ENCODE data around the gene HSPB6. TPM values are rescaled to one million over a fixed set of nuclear protein-coding genes. Genes with fewer than 3 reads are reported as not detected.
"Not testable (repeated sequence)": the region's sequence is repeated elsewhere in the genome, so short reads cannot be mapped to it uniquely, and the experiment has no call there.

The HSPB6 gene
- total RNA-seq, 1 donor: 297 TPM

DNA sequence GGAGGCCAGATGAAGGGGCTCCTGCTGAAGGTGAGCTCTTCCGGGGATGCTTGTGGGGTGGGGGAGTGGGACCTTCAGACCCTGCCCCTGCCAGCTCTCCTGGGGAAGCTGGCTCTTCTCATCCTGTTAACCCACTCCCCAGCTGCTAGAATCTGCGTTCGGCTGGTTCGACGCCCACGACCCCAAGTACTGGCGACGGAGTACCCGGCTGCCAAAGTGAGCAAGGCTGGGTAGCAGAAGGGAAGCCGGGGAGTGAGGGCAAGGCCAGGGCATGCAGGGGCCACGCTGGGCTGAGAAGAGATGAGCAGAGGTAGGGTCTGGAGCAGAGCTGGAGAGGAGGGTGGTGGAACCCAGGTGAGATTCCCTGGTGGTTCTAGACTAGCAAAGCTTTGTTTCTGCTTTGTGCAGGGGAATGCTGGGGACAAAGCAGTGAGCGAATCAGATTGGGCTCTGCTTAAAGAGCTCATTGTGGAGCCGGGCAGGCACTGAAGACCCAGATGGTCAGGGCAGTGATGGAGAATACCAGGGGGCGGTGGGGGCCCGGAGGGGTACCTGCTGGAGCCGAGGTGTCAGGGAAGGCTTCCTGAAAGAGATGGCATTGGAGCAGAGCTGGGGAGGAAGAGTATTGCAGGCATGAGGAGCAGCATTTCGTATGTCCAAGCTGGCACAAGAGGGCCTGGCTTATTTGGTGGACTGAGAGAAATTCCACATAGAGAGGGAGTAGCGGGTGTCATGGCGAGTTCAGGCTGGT lies 28.7 kb downstream of the HSPB6 start:
- no peak for DNase-seq (ENCODE audit: low read depth)
- H3K4me3 ChIP-seq (ENCODE audit: low read depth, low read length): no peak overlapping the region
- TF ChIP-seq, protein P1, sequence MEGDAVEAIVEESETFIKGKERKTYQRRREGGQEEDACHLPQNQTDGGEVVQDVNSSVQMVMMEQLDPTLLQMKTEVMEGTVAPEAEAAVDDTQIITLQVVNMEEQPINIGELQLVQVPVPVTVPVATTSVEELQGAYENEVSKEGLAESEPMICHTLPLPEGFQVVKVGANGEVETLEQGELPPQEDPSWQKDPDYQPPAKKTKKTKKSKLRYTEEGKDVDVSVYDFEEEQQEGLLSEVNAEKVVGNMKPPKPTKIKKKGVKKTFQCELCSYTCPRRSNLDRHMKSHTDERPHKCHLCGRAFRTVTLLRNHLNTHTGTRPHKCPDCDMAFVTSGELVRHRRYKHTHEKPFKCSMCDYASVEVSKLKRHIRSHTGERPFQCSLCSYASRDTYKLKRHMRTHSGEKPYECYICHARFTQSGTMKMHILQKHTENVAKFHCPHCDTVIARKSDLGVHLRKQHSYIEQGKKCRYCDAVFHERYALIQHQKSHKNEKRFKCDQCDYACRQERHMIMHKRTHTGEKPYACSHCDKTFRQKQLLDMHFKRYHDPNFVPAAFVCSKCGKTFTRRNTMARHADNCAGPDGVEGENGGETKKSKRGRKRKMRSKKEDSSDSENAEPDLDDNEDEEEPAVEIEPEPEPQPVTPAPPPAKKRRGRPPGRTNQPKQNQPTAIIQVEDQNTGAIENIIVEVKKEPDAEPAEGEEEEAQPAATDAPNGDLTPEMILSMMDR (IDR thresholded peaks at IDR 0.05; ENCODE audit: insufficient read depth, low read length): no peak

DNA sequence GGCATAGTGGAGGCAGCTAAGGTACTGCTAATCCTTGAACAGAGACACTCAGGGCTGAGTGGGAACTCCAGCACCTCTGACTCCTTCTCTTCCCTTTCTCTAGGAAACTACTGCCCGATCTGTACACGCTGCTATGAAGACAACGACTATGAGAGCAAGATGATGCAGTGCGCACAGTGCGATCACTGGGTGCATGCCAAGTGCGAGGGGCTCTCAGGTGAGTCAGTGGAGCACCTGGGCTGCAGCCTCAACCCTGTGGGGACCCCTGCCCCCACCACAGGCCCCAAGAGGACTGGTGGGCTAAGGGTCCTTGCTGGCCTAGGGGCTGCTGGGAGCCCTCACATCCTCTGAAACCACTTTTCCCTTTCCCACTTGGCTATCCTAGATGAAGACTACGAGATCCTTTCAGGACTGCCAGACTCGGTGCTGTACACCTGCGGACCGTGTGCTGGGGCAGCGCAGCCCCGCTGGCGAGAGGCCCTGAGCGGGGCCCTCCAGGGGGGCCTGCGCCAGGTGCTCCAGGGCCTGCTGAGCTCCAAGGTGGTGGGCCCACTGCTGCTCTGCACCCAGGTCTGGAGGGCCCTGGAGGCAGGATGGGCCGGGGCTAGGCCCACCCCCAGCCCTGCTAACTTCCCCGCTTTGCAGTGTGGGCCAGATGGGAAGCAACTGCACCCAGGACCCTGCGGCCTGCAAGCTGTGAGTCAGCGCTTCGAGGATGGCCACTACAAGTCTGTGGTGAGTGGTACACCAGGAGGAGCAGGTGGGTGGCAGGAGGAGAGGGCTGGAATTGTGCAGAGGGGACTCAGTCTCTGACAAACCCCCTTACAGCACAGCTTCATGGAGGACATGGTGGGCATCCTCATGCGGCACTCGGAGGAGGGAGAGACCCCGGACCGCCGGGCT lies 29.5 kb downstream of the HSPB6 start:
- TF ChIP-seq, protein P1 (IDR thresholded peaks at IDR 0.05; ENCODE audit: insufficient read depth, low read length): no peak
- no peak overlapping the region for H3K4me3 ChIP-seq (ENCODE audit: low read depth, low read length)
- DNase-seq (ENCODE audit: low read depth): no peak

DNA sequence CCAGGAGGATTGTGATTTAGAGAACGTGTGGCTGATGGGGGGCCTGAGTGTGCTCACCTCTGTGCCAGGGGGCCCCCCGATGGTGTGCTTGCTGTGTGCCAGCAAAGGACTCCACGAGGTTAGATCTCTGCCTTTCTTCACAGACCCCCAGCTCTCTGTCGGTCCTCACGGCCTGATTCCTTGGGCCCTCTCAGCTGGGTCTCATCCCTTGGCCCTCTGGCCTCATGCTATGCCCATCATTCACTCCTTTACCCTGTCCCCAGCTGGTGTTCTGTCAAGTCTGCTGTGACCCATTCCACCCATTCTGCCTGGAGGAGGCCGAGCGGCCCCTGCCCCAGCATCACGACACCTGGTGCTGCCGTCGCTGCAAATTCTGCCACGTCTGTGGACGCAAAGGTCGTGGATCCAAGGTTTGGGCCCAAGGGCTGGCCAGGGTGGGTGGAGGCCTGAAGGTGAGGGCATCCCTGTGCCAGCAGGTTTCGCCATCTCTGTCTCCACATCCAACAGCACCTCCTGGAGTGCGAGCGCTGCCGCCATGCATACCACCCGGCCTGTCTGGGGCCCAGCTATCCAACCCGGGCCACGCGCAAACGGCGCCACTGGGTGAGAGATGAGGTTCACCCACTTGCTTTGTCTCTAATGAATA lies 31.5 kb downstream of the HSPB6 start:
- DNase-seq (ENCODE audit: low read depth): no peak
- TF ChIP-seq, protein P1 (IDR thresholded peaks at IDR 0.05; ENCODE audit: insufficient read depth, low read length): no peak
- H3K4me3 ChIP-seq (ENCODE audit: low read depth, low read length): no peak overlapping the region

DNA sequence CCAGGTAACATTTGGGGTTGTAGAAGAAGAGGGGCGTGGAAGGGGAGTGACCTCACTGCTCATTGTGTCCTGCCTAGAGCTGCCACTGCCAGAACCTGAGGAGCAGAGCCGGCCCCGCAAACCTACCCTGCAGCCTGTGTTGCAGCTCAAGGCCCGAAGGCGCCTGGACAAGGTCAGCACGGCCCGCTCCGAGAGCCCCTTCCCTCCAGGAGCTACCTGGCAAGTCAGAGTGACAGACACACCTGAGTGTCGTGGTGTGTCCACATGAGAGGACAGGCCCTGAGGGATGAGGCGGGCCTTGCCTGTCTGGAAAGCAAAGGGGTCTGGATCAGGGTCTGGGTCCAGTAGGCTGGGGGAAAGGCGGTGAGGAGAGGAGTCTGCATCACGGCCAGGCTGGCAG lies 32.3 kb downstream of the HSPB6 start:
- no peak overlapping the region for H3K4me3 ChIP-seq (ENCODE audit: low read depth, low read length)
- no peak for DNase-seq (ENCODE audit: low read depth)
- TF ChIP-seq, protein P1 (IDR thresholded peaks at IDR 0.05; ENCODE audit: insufficient read depth, low read length): no peak

DNA sequence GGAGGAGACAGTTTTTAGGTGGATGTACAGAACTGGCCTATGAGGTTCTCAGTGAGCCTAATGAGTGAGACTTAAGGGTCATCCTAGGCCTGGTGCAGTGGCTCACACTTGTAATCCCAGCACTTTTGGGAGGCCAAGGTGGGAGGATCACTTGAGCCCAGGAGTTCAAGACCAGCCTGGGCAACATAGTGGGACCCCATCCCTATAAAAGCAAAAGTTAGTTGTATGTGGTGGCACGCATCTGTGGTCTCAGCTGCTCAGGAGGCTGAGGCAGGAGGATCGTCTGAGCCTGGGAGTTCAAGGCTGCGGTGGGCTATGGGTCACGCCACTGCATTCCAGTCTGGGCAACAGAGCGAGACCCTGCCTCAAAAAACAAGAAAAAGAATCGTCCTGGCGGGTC lies 32.7 kb downstream of the HSPB6 start:
- not testable (repeated sequence) for DNase-seq (ENCODE audit: low read depth); H3K4me3 ChIP-seq (ENCODE audit: low read depth, low read length)

DNA sequence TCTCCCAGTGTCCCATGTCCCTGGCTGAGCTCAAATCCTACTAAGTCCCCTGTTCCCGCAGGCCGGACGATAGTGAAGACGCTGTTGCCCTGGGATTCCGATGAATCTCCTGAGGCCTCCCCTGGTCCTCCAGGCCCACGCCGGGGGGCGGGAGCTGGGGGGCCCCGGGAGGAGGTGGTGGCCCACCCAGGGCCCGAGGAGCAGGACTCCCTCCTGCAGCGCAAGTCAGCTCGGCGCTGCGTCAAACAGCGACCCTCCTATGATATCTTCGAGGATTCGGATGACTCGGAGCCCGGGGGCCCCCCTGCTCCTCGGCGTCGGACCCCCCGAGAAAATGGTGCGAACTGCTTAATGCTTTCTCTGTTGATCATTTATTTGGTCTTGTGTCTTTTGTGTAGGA lies 33.2 kb downstream of the HSPB6 start:
- TF ChIP-seq, protein P1 (IDR thresholded peaks at IDR 0.05; ENCODE audit: insufficient read depth, low read length): no peak
- no peak overlapping the region for H3K4me3 ChIP-seq (ENCODE audit: low read depth, low read length)
- DNase-seq (ENCODE audit: low read depth): no peak

DNA sequence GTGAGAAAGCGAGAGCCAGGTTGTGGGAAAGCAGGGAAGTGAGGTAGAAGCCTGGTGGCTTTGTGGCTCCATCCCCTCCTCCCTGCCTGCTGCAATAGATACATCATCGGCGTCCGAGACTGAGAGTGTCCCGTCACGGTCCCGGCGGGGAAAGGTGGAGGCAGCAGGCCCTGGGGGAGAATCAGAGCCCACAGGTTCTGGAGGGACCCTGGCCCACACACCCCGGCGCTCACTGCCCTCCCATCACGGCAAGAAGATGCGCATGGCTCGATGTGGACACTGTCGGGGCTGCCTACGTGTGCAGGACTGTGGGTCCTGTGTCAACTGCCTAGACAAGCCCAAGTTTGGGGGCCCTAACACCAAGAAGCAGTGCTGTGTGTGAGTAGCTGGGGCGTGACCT lies 33.9 kb downstream of the HSPB6 start:
- DNase-seq (ENCODE audit: low read depth): no peak
- TF ChIP-seq, protein P1 (IDR thresholded peaks at IDR 0.05; ENCODE audit: insufficient read depth, low read length): no peak

More for the DNA sequence above, 33.9 kb downstream of the HSPB6 start:
- no peak overlapping the region for H3K4me3 ChIP-seq (ENCODE audit: low read depth, low read length)
